Measurements from ENCODE around the gene SBF2. TPM values are rescaled to one million over a fixed set of nuclear protein-coding genes. Genes with fewer than 3 reads are reported as not detected.
"Not testable (repeated sequence)": the region's sequence is repeated elsewhere in the genome, so short reads cannot be mapped to it uniquely, and the experiment has no call there.

The SBF2 gene
- total and polyA plus RNA-seq, 10 donors: 3.6 to 70.9 (median 57.1) TPM

- no peaks in the 10 kb centered on the region for H3K9me3 ChIP-seq
- H3K36me3 ChIP-seq: no peaks in the 10 kb centered on the region
- no peak for DNase-seq
- no peak overlapping the region for H3K27ac ChIP-seq
- intact Hi-C loops (cut with DNase I; ENCODE audit: low total_unique reads): no loop called here
- no peaks in the 10 kb centered on the region for H3K27me3 ChIP-seq (replicated peaks in 1 of 7)
- H3K4me1 ChIP-seq: peaks cover 0 to 7% (median 0%) of the 10 kb centered on the region in 6 donors
- H3K4me3 ChIP-seq: no peak overlapping the region
- TF ChIP-seq POLR2AphosphoS5 (IDR thresholded peaks at IDR 0.05) (no peak), POLR2A (IDR thresholded peaks at IDR 0.05) (no peak)
- TF ChIP-seq, protein P1, sequence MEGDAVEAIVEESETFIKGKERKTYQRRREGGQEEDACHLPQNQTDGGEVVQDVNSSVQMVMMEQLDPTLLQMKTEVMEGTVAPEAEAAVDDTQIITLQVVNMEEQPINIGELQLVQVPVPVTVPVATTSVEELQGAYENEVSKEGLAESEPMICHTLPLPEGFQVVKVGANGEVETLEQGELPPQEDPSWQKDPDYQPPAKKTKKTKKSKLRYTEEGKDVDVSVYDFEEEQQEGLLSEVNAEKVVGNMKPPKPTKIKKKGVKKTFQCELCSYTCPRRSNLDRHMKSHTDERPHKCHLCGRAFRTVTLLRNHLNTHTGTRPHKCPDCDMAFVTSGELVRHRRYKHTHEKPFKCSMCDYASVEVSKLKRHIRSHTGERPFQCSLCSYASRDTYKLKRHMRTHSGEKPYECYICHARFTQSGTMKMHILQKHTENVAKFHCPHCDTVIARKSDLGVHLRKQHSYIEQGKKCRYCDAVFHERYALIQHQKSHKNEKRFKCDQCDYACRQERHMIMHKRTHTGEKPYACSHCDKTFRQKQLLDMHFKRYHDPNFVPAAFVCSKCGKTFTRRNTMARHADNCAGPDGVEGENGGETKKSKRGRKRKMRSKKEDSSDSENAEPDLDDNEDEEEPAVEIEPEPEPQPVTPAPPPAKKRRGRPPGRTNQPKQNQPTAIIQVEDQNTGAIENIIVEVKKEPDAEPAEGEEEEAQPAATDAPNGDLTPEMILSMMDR (IDR thresholded peaks at IDR 0.05 in 8 of 11, conservative IDR thresholded peaks at IDR 0.05 in 3 of 11): no peak
- 42 to 56% (median 53%) methylated on average over 3 of the region's 3 CpGs for WGBS, 5 donors
Observed at GRCh38 chr11:10091314-10092045, 202.5 kb downstream of the SBF2 start.

DNA sequence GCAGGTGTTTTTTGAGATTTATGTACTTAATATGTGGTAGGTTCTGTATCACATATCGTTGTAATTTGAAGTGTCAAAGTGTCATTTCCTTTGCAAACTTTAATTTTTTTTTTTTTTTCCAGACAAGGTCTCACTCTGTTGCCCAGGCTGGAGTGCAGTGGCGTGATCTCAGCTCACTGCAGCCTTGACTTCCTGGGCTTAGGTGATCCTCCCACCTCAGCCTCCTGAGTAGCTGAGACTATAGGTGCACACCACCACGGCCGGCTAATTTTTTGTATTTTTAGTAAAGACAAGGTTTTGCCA is 206.1 kb downstream of the SBF2 start:
- DNase-seq; H3K27me3 ChIP-seq (replicated peaks in 1 of 7); H3K27ac ChIP-seq; H3K36me3 ChIP-seq; intact Hi-C loops (cut with DNase I; ENCODE audit: low total_unique reads); H3K4me1 ChIP-seq; H3K4me3 ChIP-seq: not testable (repeated sequence)
- H3K9me3 ChIP-seq: peaks cover 5 to 22% (median 20%) of the 10 kb centered on the region in 8 donors
- WGBS, 5 donors: 53 to 77% (median 61%) methylated on average over 4 of the region's 4 CpGs

- TF ChIP-seq POLR2AphosphoS5 (IDR thresholded peaks at IDR 0.05): no peak
- no peak for TF ChIP-seq POLR2A (IDR thresholded peaks at IDR 0.05)
- TF ChIP-seq, protein P1 (IDR thresholded peaks at IDR 0.05 in 8 of 11, conservative IDR thresholded peaks at IDR 0.05 in 3 of 11): no peak
- WGBS, 5 donors: 45 to 78% (median 55%) methylated on average over 1 of the region's 1 CpG
- no peak overlapping the region for H3K4me3 ChIP-seq
Observed at GRCh38 chr11:10087186-10087922, 206.7 kb downstream of the SBF2 start.

DNA sequence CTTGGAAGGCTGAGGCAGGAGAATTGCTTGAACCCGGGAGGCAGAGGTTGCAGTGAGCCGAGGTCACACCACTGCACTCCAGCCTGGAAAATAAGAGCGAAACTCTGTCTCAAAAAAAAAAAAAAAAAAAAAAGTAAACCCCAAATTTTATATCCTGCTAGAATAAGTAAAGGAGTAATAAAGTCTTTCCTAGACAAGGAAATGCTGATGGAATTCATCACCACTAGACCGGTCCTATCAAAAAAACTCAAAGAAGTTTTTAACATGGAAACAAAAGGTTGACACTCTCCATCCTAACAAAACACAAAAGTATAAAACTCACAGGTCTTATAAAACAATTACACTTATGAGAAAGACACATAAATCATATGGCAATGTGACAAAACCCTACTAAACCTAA is 213.9 kb downstream of the SBF2 start:
- Histone ChIP-seq H3K27me3 (replicated peaks in 1 of 7) (no peaks in the 10 kb centered on the region), H3K4me1 (no peaks in the 10 kb centered on the region), H3K27ac (no peak overlapping the region), H3K36me3 (no peaks in the 10 kb centered on the region), H3K9me3 (peaks cover 5 to 71% (median 67%) of the 10 kb centered on the region in 8 donors), H3K4me3 (no peak overlapping the region)
- intact Hi-C loops (cut with DNase I; ENCODE audit: low total_unique reads): no loop called here
- TF ChIP-seq POLR2A (IDR thresholded peaks at IDR 0.05) (no peak), POLR2AphosphoS5 (IDR thresholded peaks at IDR 0.05) (no peak)
- TF ChIP-seq, protein P1 (IDR thresholded peaks at IDR 0.05 in 8 of 11, conservative IDR thresholded peaks at IDR 0.05 in 3 of 11): no peak
- no peak for DNase-seq
- 92 to 99% (median 96%) methylated on average over 4 of the region's 4 CpGs for WGBS, 5 donors

More at GRCh38 chr11:10087186-10087922, 206.7 kb downstream of the SBF2 start:
- Histone ChIP-seq H3K4me1 (peaks cover 0 to 7% (median 0%) of the 10 kb centered on the region in 6 donors), H3K9me3 (peaks cover 5 to 27% (median 24%) of the 10 kb centered on the region in 8 donors), H3K27me3 (replicated peaks in 1 of 7) (no peaks in the 10 kb centered on the region), H3K36me3 (no peaks in the 10 kb centered on the region), H3K27ac (no peak overlapping the region)
- intact Hi-C loops (cut with DNase I; ENCODE audit: low total_unique reads): no loop called here
- DNase-seq: no peak

Measured in spleen (tissue), 11 donors.